HG03025 (cell line): ENCODE measurements around the gene STUB1.

Experiments
- ATAC-seq: cut with Tn5 transposase; IDR thresholded peaks from one replicate; pipeline ENCODE4 v1.9.1; 2021; ENCODE audit warnings: mild to moderate bottlenecking, moderate library complexity; ENCODE audit not compliant: unreplicated experiment, low FRiP score

Gene STUB1

DNA sequence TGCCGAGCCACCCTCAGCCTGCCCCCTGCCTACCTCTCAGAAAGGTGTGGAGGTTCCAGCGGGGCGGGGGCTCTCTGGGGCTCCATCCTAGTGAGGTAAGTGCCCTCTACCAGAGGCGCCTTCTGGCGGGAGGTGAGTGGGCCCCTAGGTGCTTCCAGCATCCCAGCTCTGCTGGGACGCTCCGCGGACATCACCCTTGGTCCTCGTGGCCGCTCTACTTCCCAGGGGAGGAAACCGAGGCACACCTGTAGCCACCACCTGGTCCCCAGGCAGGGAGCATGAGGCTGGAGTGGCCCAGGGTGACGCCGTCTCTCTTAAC lies 37.2 kb upstream of the STUB1 start:
- no peak for ATAC-seq

DNA sequence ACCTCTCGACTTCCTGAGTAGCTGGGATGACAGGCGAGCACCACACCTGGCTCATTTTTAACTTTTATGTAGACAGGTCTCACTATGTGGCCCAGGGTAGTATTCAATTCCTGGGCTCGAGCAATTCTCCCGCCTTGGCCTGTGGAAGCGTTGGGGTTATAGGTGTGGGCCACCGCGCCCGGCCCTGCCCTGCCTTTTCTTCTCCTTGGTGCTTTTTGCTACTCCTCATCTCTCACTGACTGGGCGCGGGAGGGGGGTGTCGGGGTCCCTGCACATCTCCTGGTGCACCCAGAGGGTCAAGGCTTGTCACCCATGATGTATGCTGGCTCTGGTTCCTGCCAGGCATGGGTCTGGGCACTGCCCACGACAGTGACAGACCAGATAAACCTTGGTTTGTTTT lies 35.7 kb upstream of the STUB1 start:
- ATAC-seq: no peak

GRCh38 chr16:645852-646678 lies 34.1 kb upstream of the STUB1 start:
- ATAC-seq: no peak

- ATAC-seq: no peak
Measured at GRCh38 chr16:646679-647172, 33.5 kb upstream of the STUB1 start.

- ATAC-seq: no peak
Measured at GRCh38 chr16:647173-647902, 32.9 kb upstream of the STUB1 start.

- no peak for ATAC-seq
Measured at GRCh38 chr16:648071-648780, 32.0 kb upstream of the STUB1 start.

DNA sequence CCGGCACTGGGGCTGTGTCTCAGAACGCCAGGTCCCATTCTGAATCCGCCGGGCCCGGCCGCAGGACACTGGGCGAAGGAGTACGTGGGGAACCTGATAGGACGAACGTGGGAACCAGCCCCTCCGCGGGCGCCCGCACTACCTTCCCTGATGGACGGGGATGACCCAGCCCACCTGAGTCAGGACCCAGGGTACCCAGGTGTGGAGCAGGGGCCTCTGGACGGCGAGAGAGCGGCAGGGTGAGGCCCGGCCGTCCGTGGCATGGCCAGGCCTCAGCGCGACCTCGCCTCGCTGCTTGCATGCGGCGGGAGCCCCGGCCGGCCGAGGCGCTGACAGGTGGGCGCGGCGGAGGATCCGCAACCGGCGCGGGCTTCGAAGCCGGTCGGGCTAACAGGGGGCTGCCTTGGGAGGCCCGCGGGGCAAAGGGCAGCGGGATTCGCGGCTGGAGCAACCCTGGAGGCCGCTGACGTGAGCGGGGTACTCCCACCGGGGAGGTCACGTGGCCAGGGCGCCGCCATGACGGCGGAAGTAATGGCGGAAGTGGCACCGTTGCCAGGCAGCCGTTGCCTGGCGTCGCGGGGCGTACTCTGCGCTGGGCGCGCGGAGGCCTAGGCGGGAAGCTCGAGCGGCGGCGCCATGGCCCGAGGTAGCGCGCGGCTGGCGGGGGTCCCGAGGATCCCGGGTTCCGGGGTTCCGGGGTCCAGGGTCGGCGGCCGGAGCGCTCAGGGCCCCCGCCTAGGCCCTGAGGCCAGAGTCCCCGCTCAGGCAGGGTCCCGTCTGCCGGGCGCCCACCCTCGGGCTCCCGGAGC lies 31.2 kb upstream of the STUB1 start, which contains the start of gene WDR90:
TSS of gene WDR90 (plus strand) at position 585 of the 809 bp plus-strand sequence. CDS start at position 637, 52 bp downstream.
- peak; percentile 55 for ATAC-seq

GRCh38 chr16:649631-650030 lies 30.6 kb upstream of the STUB1 start:
- ATAC-seq: peak; percentile 9

DNA sequence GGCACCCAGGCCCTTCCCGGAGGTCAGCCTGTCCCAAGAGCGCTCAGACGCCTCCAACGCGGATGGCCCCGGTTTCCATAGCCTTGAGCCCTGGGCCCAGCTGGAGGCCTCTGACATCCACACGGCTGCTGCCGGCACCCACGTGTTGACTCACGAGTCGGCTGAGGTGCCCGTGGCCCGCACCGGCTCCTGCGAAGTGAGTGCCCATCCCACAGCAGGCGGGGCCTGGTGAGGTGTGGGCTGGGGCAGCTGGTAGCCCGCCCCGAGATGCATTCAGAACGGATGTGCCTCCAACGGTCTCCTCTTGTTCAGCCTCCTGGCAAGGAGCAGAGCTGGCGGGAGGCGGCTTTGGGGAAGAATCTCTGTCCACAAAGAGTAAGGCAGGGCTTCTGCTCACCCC lies 28.4 kb upstream of the STUB1 start:
- no peak for ATAC-seq

DNA sequence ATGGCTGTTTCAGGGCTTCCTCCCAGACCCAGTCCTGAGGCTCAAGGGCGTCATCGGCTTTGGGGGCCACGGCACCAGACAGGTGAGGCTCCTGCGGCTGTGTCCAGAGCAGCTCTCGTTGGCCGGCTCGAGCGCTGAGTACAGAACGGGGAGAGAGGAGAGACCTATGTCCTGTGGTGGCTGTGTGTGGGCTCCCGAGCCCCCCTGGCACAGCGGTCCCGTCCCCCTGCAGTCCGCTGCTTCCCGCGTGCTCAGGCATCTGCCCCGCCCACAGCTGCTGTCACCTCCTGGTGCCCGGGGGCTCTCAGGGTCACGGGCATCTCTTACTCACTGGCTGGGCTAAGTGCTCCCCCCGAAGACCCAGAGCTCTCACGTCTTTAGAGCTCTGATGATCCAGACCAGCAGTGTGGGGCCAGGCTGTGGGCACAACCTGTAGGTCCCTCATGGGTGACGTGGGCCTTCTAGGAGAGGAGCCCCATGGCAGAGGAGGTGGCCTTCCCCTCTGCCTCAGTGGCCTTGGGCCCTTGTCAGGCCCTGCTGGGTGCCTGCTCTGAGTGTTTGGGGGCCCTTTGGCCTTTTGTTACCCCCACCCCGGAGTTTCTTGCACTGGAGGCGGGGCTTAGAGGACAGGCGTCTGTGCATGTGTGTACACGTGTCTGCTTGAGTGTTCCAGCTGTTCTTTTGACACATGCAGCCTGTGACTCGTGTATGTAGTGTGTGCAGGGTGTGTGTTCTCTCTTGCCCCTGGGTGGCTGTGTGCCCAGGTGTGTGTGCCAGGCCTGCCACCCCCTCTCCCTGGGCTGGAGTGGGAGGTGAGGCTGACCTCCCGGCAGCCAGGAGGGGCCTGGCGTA lies 27.5 kb upstream of the STUB1 start:
- ATAC-seq: no peak

DNA sequence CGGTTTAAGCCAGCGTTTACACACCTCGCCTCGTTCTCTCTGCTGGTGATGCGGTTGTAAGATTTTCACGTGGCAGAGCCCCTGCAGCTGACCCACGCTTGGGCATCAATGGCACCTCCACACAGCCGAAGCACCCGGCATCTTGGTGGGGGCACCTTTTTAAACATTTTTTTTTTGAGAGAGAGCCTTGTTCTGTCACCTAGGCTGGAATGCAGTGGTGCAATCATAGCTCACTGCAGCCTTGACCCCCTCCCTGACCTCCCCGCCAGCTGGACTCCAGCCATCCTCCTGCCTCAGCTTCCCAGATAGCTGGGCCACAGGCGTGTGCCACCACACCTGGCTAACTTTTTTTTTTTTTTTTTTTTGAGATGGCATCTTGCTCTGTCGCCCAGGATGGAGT lies 26.2 kb upstream of the STUB1 start:
- ATAC-seq: no peak

DNA sequence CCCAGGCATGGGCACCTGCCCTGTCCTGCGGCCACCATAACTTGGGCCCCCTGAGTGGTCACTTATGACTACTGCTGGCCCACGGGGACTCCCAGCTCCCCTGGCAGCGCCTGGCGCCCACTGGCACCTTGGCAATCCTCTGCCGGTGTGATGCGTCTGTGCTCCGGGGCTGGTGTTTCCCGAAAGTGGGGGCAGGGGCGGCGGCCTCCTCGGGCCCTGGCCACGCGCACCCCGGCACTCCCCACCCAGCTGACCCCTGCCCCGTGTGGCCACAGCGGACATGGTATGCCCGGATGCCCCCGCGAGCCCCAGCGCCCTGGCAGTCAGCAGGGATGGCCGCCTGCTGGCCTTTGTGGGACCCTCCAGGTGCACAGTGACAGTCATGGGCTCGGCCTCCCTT lies 22.7 kb upstream of the STUB1 start:
- no peak for ATAC-seq

GRCh38 chr16:658679-659571 lies 21.3 kb upstream of the STUB1 start:
- ATAC-seq: no peak

DNA sequence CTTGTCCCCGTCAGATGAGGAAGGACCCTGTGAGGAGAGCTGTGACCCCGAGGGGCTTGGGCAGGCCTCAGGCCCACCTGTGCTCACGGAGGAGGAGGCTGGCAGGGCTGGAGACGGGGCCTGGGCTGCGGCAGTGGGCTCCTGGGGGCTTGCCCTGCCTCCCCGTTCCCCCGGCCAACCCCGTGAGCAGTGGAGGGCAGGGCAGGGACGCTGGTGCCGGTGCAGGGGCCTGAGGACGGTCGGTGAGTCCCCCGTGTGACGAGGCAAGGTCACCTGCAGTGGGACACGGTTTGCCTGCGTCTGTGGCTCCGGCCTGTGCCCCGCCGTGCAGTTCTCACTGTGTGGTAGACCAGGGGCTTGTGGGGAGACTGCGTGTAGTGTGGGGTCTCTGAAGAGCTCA lies 20.6 kb upstream of the STUB1 start:
- ATAC-seq: no peak

DNA sequence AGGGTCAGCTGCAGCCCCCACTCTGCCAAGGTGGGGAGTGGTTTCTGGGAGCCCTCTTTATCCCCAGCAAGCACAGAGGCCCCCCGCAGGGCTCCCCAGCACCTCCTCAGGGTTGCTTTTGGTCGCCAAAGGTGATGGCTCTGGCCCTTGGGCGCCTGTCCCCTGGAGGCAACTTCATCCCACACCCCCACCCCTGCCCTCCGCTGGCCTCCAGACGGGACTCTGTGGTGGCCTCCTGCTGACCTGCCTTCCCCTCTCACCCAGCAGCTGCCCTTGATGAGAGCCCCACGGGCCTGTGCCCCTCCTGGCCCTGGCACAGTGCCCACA lies 20.1 kb upstream of the STUB1 start:
- no peak for ATAC-seq

DNA sequence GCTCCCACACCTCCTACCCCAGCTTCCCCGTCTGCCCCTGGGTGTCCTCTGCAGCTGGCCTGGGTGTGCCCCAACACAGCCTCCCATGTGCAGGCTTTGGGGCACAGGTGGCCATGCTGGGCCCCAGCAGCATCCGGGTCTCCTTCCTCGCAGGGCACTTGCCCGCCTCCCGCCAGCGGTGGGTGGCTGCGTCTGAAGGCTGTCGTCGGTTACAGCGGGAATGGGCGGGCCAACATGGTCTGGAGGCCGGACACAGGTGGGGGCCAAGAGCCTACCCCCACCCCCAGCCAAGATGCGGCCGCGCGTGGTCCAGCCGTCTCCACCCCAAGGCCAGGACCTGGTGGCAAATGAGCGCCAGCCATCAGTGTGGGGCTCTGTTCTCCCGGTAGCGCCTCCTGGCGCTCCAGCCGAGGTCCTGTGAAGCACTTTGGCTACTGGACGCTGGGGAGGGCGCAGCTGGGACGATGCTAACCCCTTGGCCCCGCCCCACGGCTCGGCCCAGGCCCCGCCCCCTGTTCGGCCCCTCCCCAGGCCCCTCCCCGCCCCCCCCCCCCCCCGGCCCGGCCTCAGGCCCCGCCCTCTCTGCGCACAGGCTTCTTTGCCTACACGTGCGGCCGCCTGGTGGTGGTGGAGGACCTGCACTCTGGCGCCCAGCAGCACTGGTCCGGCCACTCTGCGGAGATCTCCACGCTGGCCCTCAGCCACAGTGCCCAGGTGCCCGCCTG lies 19.6 kb upstream of the STUB1 start:
- ATAC-seq: peak; percentile 41

DNA sequence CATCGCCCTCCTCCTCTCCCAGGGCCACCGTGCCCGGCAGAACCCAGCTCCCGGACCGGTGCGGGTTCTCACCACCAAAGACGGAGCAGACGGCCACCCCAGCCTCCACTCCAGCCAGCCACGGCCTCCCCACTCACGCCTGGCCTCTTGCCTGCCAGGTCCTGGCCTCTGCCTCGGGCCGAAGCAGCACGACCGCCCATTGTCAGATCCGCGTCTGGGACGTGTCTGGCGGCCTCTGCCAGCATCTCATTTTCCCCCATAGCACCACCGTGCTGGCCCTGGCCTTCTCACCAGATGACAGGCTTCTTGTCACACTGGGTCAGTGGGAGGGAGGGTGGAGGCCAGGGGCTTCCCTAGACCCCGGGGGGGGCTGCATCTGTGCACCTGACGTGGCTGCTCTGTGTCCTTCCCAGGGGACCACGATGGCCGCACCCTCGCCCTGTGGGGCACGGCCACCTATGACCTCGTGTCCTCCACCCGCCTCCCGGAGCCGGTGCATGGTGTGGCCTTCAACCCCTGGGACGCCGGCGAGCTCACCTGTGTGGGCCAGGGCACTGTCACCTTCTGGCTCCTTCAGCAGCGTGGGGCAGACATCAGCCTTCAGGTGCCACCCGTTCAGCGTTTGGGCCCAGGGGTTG lies 18.9 kb upstream of the STUB1 start:
- peak; percentile 8 for ATAC-seq

GRCh38 chr16:662095-662494 lies 18.1 kb upstream of the STUB1 start:
- ATAC-seq: no peak
